ENCODE data around the gene RPE65. TPM values are rescaled to one million over a fixed set of nuclear protein-coding genes. Genes with fewer than 3 reads are reported as not detected.

Gene RPE65
- total RNA-seq, 1 donor from 2014 or later = not detected

- ATAC-seq = peak; percentile 44
- no peak for DNase-seq (ENCODE audit: missing footprints)
- intact Hi-C loops (cut with DNase I) = no loop called here
Measured at GRCh38 chr1:68384872-68385411, 64.8 kb downstream of the RPE65 start.

GRCh38 chr1:68384321-68384813 is 65.4 kb downstream of the RPE65 start:
- intact Hi-C loops (cut with DNase I) = no loop called here
- DNase-seq (ENCODE audit: missing footprints) (no peak), ATAC-seq (no peak)

GRCh38 chr1:68383092-68383491 is 66.7 kb downstream of the RPE65 start:
- ATAC-seq (no peak), DNase-seq (ENCODE audit: missing footprints) (no peak)
- intact Hi-C loops (cut with DNase I) = no loop called here

- intact Hi-C loops (cut with DNase I) = no loop called here
- no peak for ATAC-seq
- no peak for DNase-seq (ENCODE audit: missing footprints)
Measured at GRCh38 chr1:68379085-68379478, 70.7 kb downstream of the RPE65 start.

Other genes with a start within 250 kb of the RPE65 start
- gene WLS, start 217.4 kb downstream of the RPE65 start, total RNA-seq = 97.2 TPM
- 0.43 TPM for gene DEPDC1, start 47.1 kb upstream of the RPE65 start, total RNA-seq